Activated CD8-positive, alpha-beta memory T cell treated with anti-CD3 and anti-CD28 coated beads for 1 hour (primary cell): ENCODE measurements around the gene CEACAM3.

ENCODE experiments used
- DNase-seq, 2 donors: peaks; one replicate each; pipeline ENCODE4 v3.0.0-alpha.2; 2020; ENCODE audit warnings: low read depth in 1 of 2; ENCODE audit errors: extremely low read depth in 1 of 2

Gene CEACAM3

GRCh38 chr19:41843371-41843770 lies 47.0 kb downstream of the CEACAM3 start:
- DNase-seq = no peak

DNA sequence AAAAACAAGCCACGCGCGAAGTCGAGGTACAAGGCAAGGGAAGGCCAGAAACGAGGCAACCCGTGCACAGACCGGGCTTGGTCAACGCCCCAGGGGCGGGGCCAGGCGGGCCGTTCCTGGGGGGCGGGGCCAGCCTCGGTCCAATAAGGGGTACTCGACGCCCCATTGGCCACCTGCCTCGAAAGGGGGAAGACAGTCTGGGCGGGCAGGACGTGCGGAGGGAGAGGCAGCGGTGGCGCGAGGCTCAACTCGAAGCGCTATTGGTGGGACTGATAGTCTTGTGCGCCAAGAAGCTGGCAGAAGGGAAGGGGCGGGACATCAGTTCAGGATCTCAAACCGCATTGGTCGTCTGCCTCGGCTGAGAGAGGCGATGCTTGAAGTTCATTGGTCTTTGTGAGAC lies 48.2 kb downstream of the CEACAM3 start, which contains the start of gene LYPD4:
TSS of gene LYPD4 (minus strand) at position 83 of the 400 bp plus-strand sequence. CDS start 5,398 bp downstream, outside the sequence.
- no peak for DNase-seq

- no peak for DNase-seq
These were observed 48.4 kb downstream of the CEACAM3 start, which contains the start of gene DMRTC2 for GRCh38 chr19:41845001-41845050. Gene DMRTC2, plus strand, starts transcription at chr19:41845042. Its CDS starts 2,387 bp downstream, at chr19:41847429.

DNA sequence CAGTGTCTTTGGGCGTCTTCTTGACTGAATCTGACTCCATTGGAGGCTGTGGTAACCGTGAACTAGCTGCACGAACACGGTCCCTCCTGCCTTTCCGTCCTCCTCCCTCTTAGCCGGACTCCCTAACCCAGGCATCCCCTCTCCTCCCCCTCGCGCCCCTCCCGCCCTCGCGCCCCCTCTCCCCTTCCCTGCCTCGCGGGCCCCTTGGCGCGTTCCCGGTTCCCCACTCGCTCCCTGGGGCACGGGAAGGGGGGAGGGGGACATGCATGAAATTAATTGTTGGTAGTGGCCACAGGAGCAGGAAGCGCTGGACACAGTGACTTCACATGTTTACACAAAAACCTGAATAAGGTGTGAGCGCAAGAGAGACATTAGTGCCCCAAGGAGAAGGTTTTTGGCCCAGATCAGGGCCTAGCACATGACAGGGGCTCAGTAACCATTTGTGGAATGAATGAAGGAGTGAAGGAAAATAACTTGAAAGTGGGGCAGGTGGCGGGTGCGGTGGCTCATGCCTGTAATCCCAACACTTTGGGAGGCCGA lies 48.7 kb downstream of the CEACAM3 start:
- no peak for DNase-seq

DNA sequence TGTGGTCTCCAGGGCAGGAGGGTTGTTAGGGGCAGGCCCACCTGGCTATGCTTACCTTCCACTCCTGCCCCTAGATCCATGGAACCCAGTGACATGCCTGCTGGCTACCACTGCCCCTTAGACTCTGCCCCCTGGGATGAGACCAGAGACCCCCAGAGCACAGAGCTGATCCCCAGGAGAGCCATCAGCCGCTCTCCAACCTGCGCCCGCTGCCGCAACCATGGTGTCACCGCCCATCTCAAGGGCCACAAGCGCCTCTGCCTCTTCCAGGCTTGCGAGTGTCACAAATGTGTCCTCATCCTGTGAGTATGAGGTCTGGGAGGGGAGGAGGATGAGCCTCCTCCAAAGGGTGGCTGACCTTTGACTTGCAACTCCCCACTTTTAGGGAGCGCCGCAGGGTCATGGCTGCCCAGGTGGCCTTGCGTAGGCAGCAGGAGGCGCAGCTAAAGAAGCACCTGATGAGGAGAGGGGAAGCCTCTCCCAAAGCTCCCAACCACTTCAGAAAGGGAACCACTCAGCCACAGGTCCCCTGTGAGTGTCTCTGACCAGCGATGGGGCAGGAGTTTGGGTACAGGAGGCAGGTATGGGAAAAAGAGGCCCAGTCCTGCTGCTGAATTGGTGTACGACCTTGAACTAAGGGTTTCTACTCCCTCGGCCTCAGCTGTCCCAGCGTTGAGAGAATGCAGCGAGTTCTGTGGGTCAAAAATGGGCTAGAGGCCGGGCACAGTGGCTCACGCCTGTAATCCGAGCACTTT lies 51.1 kb downstream of the CEACAM3 start:
- no peak for DNase-seq

DNA sequence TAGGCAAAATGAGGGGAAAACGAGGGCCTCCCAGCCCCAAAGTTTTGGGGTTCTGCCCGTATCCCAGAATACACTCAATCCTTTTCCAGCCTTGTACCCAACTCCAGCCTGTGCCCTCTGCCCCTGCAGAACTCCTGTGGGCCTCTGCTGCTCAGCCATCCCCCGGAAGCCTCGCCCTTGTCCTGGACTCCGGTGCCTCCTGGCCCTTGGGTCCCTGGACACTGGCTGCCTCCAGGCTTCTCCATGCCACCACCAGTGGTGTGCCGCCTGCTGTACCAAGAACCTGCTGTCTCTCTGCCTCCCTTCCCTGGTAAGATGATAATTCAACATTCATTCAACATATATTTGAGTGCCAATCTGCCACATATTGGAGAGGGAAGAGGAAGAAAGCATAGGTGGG lies 52.3 kb downstream of the CEACAM3 start:
- DNase-seq = no peak

DNA sequence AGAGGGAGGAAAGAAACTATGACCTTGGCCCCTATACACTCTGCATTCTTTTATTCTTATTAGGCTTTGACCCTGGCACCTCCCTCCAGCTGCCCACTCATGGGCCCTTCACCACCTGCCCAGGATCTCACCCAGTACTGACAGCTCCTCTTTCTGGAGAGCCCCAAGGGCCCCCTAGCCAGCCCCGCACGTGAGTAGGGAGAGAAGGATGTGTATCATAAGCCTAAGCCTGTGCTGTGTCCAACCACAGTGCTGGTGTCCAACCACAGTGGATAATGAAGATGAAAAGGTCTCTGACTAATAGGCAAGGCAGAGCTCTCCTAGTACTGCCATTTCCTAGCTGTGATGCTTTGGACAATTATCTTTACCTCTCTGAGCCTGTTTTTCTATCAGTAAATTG lies 52.7 kb downstream of the CEACAM3 start:
- DNase-seq = no peak

GRCh38 chr19:41850381-41850780 lies 54.0 kb downstream of the CEACAM3 start:
- DNase-seq = no peak

DNA sequence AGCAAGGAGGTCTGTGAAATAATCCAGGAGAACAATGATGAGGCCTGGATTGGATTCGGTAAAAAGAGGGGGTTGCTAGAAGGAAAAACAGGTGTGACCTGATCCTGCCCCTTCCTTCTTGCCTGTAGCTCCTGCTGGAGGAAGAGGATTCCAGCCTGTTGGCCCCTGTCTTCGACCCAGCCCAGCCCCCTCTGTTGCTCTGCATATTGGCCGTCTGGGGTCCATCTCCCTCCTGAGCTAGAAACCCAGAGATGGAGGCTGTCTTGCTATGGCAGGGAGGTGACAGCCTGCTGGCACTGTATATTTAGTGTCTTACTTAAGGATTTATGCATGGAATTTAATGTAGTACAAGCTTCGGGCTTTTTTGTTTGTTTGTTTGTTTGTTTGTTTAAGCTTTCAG lies 55.1 kb downstream of the CEACAM3 start:
- DNase-seq = no peak

GRCh38 chr19:41853344-41853743 lies 57.0 kb downstream of the CEACAM3 start:
- no peak for DNase-seq

DNA sequence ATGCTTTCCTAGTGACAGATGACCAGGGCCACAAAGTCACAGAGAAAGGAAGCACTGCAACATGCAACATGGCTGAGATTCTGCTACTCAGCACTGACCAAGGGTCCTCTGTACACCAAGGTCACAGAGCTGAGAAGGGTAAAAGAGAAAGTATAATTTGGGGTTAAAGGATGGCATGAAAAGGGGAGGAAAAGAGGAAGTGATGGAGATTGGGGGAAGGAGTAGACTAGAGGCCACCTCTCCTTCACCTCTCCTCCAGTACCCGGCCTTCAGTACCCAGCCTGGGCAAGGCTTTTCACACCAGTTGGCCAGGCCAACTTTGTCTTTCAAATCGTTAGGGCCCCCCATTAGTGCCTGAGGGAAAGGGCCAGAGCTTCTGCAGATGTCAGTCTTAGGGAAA lies 57.4 kb downstream of the CEACAM3 start:
- no peak for DNase-seq

DNA sequence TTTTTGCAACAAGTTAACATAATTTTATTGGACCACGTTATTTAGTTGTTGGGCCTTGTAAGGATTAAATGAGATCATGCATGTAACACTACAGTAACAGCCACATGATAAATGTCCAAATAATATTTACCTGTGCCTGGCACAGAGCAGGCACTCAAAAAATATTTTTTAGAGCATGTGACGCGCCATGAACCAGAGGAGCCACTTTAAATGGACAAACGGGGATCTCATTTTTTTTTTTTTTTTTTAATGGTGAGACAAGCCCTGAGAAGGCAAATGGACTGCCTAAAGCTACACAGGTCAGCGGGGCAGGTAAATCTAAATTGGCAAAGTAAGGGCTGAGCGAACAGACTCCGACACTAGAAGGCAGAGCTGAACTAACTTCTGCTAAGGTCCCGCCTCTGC lies 62.8 kb downstream of the CEACAM3 start:
- no peak for DNase-seq

- peak; percentile 96 to 98 for DNase-seq
These were observed 63.4 kb downstream of the CEACAM3 start, which contains the start of gene RPS19 for GRCh38 chr19:41859618-41860418. Gene RPS19, plus strand, starts transcription at chr19:41860255. Its CDS starts 520 bp downstream, at chr19:41860775.

DNA sequence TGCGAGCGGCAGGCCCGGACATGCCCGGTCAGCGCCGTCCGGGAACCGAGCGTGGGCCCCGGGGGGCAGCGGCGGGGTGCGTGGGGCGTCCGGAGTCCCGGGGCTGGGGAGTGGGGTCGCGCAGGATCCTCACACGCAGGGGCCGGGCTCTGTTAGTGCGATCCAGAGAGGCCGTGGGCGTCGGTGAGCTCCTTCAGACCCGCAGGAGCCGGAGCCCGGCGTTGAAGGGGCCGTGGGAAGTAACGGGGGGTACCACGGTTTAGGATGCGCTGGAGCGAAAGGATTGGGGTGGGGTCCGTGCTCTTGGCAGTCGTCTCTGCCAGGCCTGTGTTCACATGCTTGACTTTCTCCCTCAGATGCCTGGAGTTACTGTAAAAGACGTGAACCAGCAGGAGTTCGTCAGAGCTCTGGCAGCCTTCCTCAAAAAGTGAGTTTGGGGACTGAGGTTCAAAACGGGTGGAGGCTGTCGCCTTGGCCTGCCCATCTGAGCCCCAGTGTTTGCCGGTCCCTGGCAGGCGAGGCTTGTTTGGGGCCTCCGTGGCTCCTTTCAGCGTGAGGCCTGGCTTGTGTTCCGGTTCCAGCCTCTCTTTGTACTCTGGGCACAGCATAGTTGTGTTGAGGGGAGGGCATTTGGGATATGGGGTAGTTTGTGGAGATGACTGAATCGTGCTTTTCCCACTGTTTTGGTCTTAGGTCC lies 64.2 kb downstream of the CEACAM3 start:
- no peak for DNase-seq
